HAP-1 (cell line): ENCODE measurements around the gene TNIK.

ENCODE experiments used
- DNase-seq, 2 experiments: peaks; one replicate each; pipeline ENCODE4 v3.0.0-alpha.2; 2016 to 2020; ENCODE audit warnings: low spot score in 2 of 2
- H3K27me3 ChIP-seq: fragments of 250-450 bp; sonication (Bioruptor Pico); 2 replicates; pipeline ENCODE4 v1.5.1; 2020; ENCODE audit warnings: low read depth, mild to moderate bottlenecking, moderate library complexity
- H3K36me3 ChIP-seq: fragments of 250-450 bp; sonication (Bioruptor Pico); replicated peaks from 2 replicates; pipeline ENCODE4 v1.5.1; 2020; ENCODE audit warnings: mild to moderate bottlenecking
- H3K4me1 ChIP-seq: fragments of 250-450 bp; sonication (Bioruptor Pico); 2 replicates; pipeline ENCODE4 v1.5.1; 2020; ENCODE audit warnings: mild to moderate bottlenecking
- H3K4me3 ChIP-seq: fragments of 250-450 bp; sonication (Bioruptor Pico); 2 replicates; pipeline ENCODE4 v1.5.1; 2020; ENCODE audit warnings: mild to moderate bottlenecking, moderate library complexity
- H3K9me3 ChIP-seq: fragments of 250-450 bp; sonication (Bioruptor Pico); 2 replicates; pipeline ENCODE4 v1.5.1; 2020; ENCODE audit warnings: mild to moderate bottlenecking, moderate library complexity
- in situ Hi-C: fragments of 300-500 bp; cut with MboI; formaldehyde crosslinking; loops from 3 replicates; pipeline ENCODE4 v1.14.3; 2020; ENCODE audit warnings: low sequenced_read_pairs, inconsistent platforms, mixed read lengths

TNIK gene

DNA sequence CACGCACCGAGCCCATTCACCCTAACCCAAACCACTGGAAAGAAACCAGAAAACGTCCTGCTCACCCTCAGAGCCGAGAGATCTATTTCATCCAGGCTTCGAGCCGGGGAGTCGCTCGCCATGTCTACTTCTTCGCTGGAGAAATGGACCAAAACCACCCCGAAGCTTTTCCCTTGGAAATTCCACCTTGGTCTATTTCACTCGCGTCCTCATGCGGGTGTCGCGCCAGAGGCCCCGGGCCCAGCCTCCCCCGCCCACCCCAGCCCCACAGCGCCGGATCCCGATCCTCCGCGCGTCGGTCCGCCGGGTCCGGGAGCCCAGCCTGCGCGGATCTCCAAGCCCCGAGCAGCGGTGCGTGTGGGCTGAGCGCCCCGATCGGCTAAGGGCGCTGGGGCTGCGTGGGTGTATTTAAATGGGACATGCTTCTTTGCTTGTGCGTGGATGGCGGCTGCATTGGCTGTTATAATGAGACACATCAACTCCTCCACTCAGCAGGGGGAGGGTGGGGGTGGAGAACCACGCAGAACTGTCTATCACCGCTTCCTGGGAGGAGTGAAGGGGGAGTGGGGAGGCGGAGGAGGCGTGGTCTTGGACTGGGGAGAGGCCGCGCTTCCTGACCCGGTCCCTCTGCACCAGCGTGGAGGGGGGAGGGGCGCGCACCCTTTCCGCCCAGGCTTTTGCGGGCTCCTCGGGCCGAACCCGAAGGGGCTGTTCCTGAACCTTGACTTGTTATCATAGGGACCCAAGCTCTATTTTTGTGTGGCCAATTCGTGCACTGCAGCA is at the start of gene TNIK:
TNIK (minus strand) TSS at position 464 of the 783 bp plus-strand sequence; CDS start at position 122, 342 bp downstream.
- in situ Hi-C loops = no loop called here
- no peaks in the 10 kb centered on the region for H3K36me3 ChIP-seq
- H3K4me3 ChIP-seq = peak within 1 kb of the TSS; percentile 78
- peak; percentile 89 to 97 for DNase-seq
- H3K9me3 ChIP-seq = no peaks in the 10 kb centered on the region
- H3K4me1 ChIP-seq = peaks cover 30% of the 10 kb centered on the region
- no peaks in the 10 kb centered on the region for H3K27me3 ChIP-seq

DNA sequence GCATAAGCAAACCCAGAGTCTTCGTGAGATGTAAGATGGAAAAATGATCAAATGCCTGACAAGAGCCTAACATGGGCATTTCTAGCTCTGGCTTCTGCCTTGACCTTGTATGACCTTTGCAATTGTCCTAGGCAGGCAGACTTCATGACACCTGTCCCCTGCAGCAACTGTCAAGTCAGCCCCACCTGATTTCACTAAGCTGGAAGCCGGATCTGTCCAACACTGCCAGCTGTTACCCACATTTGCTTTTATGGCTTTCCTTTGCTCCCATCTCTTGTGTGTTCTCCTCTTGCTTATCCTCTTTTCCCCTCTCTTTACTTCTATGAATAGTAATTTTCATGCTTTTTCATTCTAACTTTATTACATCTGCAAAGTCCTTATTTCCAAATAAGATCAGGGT is 48.5 kb upstream of the TNIK start:
- H3K9me3 ChIP-seq = no peaks in the 10 kb centered on the region
- H3K36me3 ChIP-seq = no peaks in the 10 kb centered on the region
- H3K27me3 ChIP-seq = no peaks in the 10 kb centered on the region
- no peak overlapping the region for H3K4me3 ChIP-seq
- in situ Hi-C loops = no loop called here
- H3K4me1 ChIP-seq = no peaks in the 10 kb centered on the region
- no peak for DNase-seq

DNA sequence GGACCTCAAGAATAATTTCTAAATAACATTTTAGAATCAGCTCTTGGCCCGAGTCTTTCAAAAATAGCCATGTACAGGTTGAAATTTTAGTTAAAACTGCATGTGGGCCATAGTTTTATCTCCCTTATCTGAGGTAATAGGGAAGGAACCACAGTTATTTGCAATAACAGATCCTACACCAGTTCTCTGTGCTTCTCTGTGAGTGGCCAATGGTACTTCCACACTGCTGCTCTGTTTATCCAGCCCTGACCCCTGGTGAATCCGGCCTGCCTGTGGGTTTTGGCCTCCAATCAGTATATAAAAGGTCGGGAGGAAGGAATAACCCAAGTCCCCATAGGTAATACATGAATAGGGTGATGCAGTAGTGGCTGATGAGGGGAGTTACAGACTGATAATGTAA is 48.0 kb upstream of the TNIK start:
- no peak for DNase-seq
- Histone ChIP-seq H3K4me1 (no peaks in the 10 kb centered on the region), H3K36me3 (no peaks in the 10 kb centered on the region), H3K4me3 (no peak overlapping the region), H3K9me3 (no peaks in the 10 kb centered on the region), H3K27me3 (no peaks in the 10 kb centered on the region)
- in situ Hi-C loops = no loop called here

DNA sequence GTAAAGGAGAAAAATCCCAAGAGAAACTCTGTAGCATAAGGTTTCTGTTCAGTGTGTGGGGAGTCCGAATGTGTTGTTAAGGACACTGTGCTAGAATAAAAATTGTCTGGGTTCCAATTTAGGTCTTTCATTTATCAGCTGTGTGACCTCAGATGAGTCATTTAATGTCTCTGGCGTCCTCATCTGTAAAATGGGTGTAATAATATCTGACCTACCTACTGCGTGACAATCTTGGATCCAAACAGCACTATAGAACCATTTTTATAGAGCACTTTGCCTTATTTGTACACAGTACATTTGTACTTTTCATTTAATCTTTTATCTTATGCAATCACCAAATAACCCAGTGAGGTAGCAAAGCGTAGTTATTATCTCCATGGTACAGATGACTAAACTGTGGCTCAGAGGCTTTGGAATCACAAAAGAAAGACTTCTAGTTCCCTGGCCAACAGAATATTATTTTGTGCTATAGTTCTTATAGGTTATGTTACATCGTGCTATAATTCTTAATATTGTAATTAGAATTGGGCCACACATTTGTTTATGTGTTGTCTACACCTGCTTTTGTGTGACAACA is 46.6 kb upstream of the TNIK start:
- DNase-seq = no peak
- H3K27me3 ChIP-seq = no peaks in the 10 kb centered on the region
- no peaks in the 10 kb centered on the region for H3K36me3 ChIP-seq
- in situ Hi-C loops = no loop called here
- no peak overlapping the region for H3K4me3 ChIP-seq
- H3K9me3 ChIP-seq = no peaks in the 10 kb centered on the region
- no peaks in the 10 kb centered on the region for H3K4me1 ChIP-seq

DNA sequence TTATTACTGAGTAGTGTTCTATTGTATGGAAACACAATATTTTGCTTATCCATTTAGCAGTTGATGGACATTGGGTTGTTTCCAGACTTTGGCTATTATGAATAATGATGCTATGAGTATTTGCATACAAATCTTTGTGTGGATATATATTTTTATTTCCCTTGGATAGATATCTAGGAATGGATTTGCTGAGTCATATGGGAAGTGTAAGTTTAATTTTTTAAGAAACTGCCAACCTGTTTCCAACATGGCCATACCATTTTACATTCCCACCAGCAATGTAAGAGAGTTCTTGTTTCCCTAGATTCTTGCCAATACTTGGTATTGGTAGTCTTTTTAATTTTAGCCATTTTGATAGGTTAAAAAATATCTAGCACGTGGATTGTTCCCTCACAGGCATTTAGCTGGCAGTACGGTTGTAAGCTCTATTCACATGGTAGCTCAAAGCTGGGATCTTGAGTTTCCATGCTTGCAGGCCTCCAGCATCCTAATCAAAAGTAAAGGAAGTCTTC is 45.7 kb upstream of the TNIK start:
- DNase-seq = no peak
- Histone ChIP-seq H3K27me3 (no peaks in the 10 kb centered on the region), H3K9me3 (no peaks in the 10 kb centered on the region), H3K36me3 (no peaks in the 10 kb centered on the region), H3K4me1 (no peaks in the 10 kb centered on the region), H3K4me3 (no peak overlapping the region)
- in situ Hi-C loops = no loop called here

DNA sequence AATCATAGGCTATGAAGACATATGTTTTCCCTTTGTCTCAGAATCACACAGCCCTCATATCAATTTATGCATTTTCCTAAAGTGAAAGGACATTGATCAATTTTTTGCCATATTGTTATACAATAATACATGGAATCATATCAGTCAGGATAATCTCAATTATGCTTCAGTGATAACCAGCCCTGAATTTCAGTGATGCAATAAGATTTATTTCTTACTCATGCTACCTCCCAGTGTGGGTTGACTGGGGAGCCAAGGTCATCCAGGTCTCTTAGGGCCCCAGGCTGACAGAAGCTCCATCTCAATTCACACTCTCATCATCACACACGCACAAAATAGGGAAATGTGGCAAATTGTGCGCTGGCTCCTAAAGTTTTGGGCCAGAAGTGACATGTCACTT is 44.2 kb upstream of the TNIK start:
- Histone ChIP-seq H3K27me3 (no peaks in the 10 kb centered on the region), H3K4me1 (no peaks in the 10 kb centered on the region), H3K4me3 (no peak overlapping the region), H3K9me3 (no peaks in the 10 kb centered on the region), H3K36me3 (no peaks in the 10 kb centered on the region)
- in situ Hi-C loops = no loop called here
- no peak for DNase-seq

DNA sequence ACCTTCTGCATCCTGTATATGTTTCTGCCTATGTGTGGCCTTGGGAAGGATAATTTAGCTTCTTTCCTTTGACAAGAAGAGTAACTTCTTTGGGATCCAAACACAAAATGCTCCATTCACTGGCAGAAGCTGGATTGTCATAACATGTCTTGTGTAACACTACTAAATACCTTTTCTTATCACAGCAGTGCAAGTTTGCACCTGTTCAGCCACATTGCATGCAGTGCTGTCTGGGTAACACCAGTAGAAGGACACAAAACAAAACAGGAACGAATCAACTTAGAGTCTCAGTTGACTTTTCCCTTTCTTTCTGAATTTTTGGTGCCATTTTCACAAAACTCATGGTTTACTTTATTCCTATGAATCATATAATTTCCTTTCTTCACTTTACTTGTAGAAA is 43.6 kb upstream of the TNIK start:
- H3K36me3 ChIP-seq = no peaks in the 10 kb centered on the region
- H3K4me3 ChIP-seq = no peak overlapping the region
- H3K9me3 ChIP-seq = no peaks in the 10 kb centered on the region
- in situ Hi-C loops = no loop called here
- H3K4me1 ChIP-seq = no peaks in the 10 kb centered on the region
- DNase-seq = no peak
- no peaks in the 10 kb centered on the region for H3K27me3 ChIP-seq

DNA sequence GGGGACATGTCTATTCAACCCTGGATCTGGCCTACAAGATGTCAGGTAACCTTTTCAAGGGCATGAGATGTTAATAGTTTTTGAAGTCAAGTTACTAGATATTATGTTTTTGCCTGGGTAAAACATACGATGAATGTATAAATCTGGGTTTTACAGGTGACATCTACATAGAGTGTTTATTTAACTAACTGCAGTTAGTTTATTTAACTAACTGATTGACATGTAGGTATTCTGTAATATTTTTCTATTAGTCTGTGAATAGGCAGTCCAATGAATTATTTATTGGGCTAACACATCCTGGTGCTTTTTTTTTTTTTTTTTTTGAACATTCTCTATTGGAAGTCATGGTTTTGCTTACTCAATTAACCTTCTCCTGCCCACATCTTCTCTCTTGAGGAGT is 38.7 kb upstream of the TNIK start:
- DNase-seq = no peak
- in situ Hi-C loops = no loop called here
- H3K4me1 ChIP-seq = no peaks in the 10 kb centered on the region
- 0 out of 2 replicates have a peak, but pooled peaks cover 3% of the 10 kb centered on the region for H3K27me3 ChIP-seq
- H3K36me3 ChIP-seq = no peaks in the 10 kb centered on the region
- no peaks in the 10 kb centered on the region for H3K9me3 ChIP-seq
- no peak overlapping the region for H3K4me3 ChIP-seq

DNA sequence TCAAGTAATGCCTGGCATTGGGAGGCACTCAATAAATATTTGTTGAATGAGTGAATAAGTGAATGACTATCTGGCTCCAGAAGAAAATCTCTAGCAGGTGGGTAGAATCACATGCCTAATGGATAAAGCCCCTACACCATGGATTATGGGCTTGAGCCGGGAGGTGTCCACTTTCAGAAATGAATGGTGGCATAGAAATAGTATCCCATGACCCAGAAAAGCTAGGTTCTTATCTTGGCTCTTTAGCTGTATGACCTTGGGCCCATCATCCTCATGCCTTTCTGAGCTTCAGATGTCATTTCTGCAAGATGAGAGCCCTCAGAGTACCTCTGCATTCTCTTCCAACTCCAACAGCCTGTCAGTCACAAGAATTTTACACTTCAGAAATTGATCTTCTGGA is 37.3 kb upstream of the TNIK start:
- Histone ChIP-seq H3K9me3 (no peaks in the 10 kb centered on the region), H3K4me3 (no peak overlapping the region), H3K36me3 (no peaks in the 10 kb centered on the region), H3K27me3 (0 out of 2 replicates have a peak, but pooled peaks cover 3% of the 10 kb centered on the region), H3K4me1 (no peaks in the 10 kb centered on the region)
- DNase-seq = no peak
- in situ Hi-C loops = no loop called here

DNA sequence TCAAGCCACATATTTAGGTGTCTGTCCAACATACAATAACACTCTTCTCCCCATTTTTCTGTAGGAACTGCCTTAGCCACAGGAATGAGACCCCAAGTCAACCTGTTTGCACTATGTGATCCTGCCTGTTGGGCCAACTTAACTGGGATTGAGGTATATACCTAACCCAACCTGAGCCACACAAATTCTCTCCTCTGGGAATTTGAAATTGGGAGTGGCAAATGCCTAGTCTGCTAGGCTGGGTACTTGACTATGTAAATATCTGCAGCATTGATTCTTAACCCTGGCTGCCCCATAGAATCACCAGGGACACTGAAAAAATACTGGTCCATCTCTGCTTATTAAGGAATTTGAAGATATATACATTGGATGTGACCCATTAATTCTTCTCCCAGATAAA is 35.2 kb upstream of the TNIK start:
- H3K36me3 ChIP-seq = no peaks in the 10 kb centered on the region
- in situ Hi-C loops = no loop called here
- 0 out of 2 replicates have a peak, but pooled peaks cover 3% of the 10 kb centered on the region for H3K27me3 ChIP-seq
- DNase-seq = no peak
- H3K9me3 ChIP-seq = no peaks in the 10 kb centered on the region
- H3K4me1 ChIP-seq = no peaks in the 10 kb centered on the region
- H3K4me3 ChIP-seq = no peak overlapping the region

DNA sequence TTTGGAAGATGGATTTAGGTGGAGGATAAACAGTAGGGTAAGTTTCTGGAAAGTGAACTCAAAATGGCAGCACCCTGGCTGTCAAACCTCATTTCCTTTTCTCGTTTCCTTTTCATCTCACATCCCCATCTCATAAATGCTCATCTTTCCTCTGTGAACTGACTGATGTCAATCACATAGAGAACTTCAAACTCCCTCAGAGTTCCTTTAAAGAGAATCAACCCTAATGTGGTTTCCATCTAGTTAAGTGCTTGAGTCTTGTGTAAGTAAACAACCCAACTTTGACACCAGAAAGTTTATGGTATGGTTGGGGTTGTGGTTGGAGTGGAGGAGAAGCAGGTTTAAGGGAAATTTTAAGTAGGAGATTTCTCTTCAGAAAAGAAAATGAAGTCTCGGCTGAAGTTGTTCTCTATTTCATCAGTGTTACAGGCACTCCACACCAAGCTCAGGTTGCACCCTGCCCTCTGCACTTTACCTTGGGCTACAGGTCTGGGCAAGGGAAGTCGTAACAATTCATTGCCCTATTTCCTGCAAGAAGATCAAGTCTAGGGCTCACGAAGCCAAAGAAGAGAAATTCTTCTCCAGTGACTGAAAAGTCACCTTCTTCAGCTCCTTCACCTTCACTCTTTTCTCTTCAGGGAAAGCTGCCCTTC is 34.4 kb upstream of the TNIK start:
- no peaks in the 10 kb centered on the region for H3K36me3 ChIP-seq
- in situ Hi-C loops = no loop called here
- no peaks in the 10 kb centered on the region for H3K4me1 ChIP-seq
- DNase-seq = no peak
- H3K4me3 ChIP-seq = no peak overlapping the region
- H3K27me3 ChIP-seq = 0 out of 2 replicates have a peak, but pooled peaks cover 3% of the 10 kb centered on the region
- no peaks in the 10 kb centered on the region for H3K9me3 ChIP-seq

DNA sequence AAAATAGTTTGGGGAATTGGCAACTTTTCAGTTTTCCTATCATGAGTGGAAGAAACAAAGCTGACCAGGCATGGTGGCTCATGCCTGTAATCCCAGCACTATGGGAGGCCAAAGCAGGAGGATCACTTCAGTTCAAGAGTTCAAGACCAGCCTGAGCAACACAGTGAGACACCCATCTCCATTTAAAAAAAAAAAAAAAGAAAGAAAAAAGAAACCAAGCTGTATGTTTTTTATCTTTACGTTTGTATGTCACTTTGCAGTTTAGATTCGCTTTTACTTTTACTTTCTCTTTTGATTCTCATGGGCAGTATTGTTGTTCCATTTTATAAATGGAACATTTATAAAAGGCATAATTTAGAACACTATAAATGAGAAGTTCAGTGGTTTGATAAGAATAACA is 31.2 kb upstream of the TNIK start:
- in situ Hi-C loops = no loop called here
- Histone ChIP-seq H3K36me3 (no peaks in the 10 kb centered on the region), H3K9me3 (no peaks in the 10 kb centered on the region), H3K4me3 (no peak overlapping the region), H3K27me3 (0 out of 2 replicates have a peak, but pooled peaks cover 3% of the 10 kb centered on the region), H3K4me1 (no peaks in the 10 kb centered on the region)
- DNase-seq = no peak

DNA sequence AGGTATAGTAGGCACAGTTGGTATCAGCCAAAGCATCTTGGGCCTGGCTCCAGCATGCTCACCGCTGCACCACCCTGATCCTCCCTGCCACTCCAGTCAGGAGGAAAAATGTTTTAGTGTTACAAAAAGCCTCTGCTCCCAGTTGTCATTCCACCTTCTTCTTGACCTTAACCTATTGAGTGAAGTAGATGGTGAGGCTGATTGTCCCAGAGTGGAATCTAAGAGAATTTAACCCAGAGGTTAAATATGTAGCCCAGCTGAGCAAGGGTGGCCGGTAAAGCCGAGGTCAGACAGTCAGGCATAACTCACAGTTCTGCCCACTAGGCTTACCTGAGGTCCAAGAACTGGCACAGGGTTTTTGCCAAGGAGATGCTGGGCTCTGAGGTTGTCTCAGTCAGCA is 30.7 kb upstream of the TNIK start:
- in situ Hi-C loops = no loop called here
- DNase-seq = no peak
- Histone ChIP-seq H3K36me3 (no peaks in the 10 kb centered on the region), H3K4me1 (no peaks in the 10 kb centered on the region), H3K4me3 (no peak overlapping the region), H3K27me3 (0 out of 2 replicates have a peak, but pooled peaks cover 3% of the 10 kb centered on the region), H3K9me3 (no peaks in the 10 kb centered on the region)

DNA sequence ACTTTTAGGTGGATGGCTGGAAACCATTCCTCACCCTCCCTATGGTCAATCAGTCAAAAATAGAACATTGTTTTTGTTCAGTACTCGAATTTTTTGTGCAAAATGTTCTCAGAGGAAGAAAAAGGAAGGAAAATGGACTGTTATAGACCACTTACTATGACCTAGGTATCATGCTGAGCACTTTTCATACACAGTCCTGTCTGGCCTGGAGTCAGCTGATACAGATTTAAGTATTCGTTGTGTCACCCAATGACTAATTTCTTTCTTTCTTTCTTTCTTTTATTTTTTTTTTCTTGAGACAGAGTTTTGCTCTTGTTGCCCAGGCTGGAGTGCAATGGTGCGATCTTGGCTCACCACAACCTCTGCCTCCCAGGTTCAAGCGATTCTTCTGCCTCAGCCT is 29.1 kb upstream of the TNIK start:
- Histone ChIP-seq H3K36me3 (no peaks in the 10 kb centered on the region), H3K27me3 (no peaks in the 10 kb centered on the region), H3K4me3 (no peak overlapping the region), H3K4me1 (no peaks in the 10 kb centered on the region), H3K9me3 (no peaks in the 10 kb centered on the region)
- in situ Hi-C loops = no loop called here
- DNase-seq = no peak
